Right lobe of liver (tissue), 4 donors: ENCODE data around the gene SYT1.

Source experiments
- POLR2A ChIP-seq: fragments of 450-650 bp; IDR thresholded peaks from one replicate; pipeline ENCODE4 v1.6.1; 2017; ENCODE audit warnings: antibody characterized with exemption, mild to moderate bottlenecking
- TF ChIP-seq, protein P1 (sequence below), 4 donors: fragments of 200-600 bp in 3 of 4; fragments of 450-650 bp in 1 of 4; IDR thresholded peaks; one replicate each; pipeline versions ENCODE4 v1.5.1 to v1.8.0; 2016 to 2022; ENCODE audit warnings: antibody characterized with exemption in 4 of 4, mild to moderate bottlenecking in 2 of 4
- donor health status: DM: no; HTN: no; CAD: no.
- donor health status: DM: no; HTN: no; CAD: no.
- donor health status: DM: no; HTN: yes; CAD: no.

- TF ChIP-seq, protein P1, sequence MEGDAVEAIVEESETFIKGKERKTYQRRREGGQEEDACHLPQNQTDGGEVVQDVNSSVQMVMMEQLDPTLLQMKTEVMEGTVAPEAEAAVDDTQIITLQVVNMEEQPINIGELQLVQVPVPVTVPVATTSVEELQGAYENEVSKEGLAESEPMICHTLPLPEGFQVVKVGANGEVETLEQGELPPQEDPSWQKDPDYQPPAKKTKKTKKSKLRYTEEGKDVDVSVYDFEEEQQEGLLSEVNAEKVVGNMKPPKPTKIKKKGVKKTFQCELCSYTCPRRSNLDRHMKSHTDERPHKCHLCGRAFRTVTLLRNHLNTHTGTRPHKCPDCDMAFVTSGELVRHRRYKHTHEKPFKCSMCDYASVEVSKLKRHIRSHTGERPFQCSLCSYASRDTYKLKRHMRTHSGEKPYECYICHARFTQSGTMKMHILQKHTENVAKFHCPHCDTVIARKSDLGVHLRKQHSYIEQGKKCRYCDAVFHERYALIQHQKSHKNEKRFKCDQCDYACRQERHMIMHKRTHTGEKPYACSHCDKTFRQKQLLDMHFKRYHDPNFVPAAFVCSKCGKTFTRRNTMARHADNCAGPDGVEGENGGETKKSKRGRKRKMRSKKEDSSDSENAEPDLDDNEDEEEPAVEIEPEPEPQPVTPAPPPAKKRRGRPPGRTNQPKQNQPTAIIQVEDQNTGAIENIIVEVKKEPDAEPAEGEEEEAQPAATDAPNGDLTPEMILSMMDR (IDR thresholded peaks at IDR 0.05): no peak
- no peak for TF ChIP-seq POLR2A
These were observed 234.0 kb downstream of the SYT1 start for GRCh38 chr12:79098530-79098929.
